Measurements from ENCODE around the gene TPSAB1. TPM values are rescaled to one million over a fixed set of nuclear protein-coding genes. Genes with fewer than 3 reads are reported as not detected.
"Not testable (repeated sequence)": the region's sequence is repeated elsewhere in the genome, so short reads cannot be mapped to it uniquely, and the experiment has no call there.

Gene TPSAB1
- total and polyA plus RNA-seq, 2 donors, result 4.3 to 11.1 TPM

GRCh38 chr16:1197237-1197866, 43.2 kb upstream of the TPSAB1 start:
- no peak overlapping the region for H3K4me3 ChIP-seq (ENCODE audit: low read length in 2 of 2)
- H3K4me1 ChIP-seq (ENCODE audit: control insufficient read depth in 2 of 2, insufficient read depth in 2 of 2, low read length in 2 of 2), result no peaks in the 10 kb centered on the region
- peaks cover 0 to 7% of the 10 kb centered on the region in 2 donors for H3K27me3 ChIP-seq (ENCODE audit: control insufficient read depth in 2 of 2, insufficient read depth in 1 of 2, low read length in 1 of 2)
- peaks cover 0 to 19% of the 10 kb centered on the region in 2 donors for H3K9me3 ChIP-seq (ENCODE audit: control insufficient read depth in 2 of 2, insufficient read depth in 1 of 2, low read length in 1 of 2)
- no peak overlapping the region for H3K27ac ChIP-seq (ENCODE audit: low read depth in 1 of 2, low read length in 1 of 2)
- no peak for DNase-seq (ENCODE audit: low read depth in 6 of 9, low spot score in 9 of 9)
- WGBS, result 83% methylated on average over 19 of the region's 19 CpGs
- no peaks in the 10 kb centered on the region for H3K36me3 ChIP-seq (ENCODE audit: control insufficient read depth in 2 of 2, insufficient read depth in 2 of 2, low read length in 1 of 2)

GRCh38 chr16:1198194-1198593, 42.3 kb upstream of the TPSAB1 start:
- H3K36me3 ChIP-seq (ENCODE audit: control insufficient read depth in 2 of 2, insufficient read depth in 2 of 2, low read length in 1 of 2), result no peaks in the 10 kb centered on the region
- peaks cover 0 to 7% of the 10 kb centered on the region in 2 donors for H3K27me3 ChIP-seq (ENCODE audit: control insufficient read depth in 2 of 2, insufficient read depth in 1 of 2, low read length in 1 of 2)
- no peaks in the 10 kb centered on the region for H3K4me1 ChIP-seq (ENCODE audit: control insufficient read depth in 2 of 2, insufficient read depth in 2 of 2, low read length in 2 of 2)
- 89% methylated on average over 18 of the region's 18 CpGs for WGBS
- H3K27ac ChIP-seq (ENCODE audit: low read depth in 1 of 2, low read length in 1 of 2), result no peak overlapping the region
- DNase-seq (ENCODE audit: low read depth in 6 of 9, low spot score in 9 of 9), result no peak
- H3K4me3 ChIP-seq (ENCODE audit: low read length in 2 of 2), result no peak overlapping the region
- peaks cover 0 to 21% of the 10 kb centered on the region in 2 donors for H3K9me3 ChIP-seq (ENCODE audit: control insufficient read depth in 2 of 2, insufficient read depth in 1 of 2, low read length in 1 of 2)

GRCh38 chr16:1198671-1199346, 41.7 kb upstream of the TPSAB1 start:
- 92% methylated on average over 44 of the region's 44 CpGs for WGBS
- H3K36me3 ChIP-seq (ENCODE audit: control insufficient read depth in 2 of 2, insufficient read depth in 2 of 2, low read length in 1 of 2); DNase-seq (ENCODE audit: low read depth in 6 of 9, low spot score in 9 of 9): not testable (repeated sequence)

GRCh38 chr16:1199347-1200013, 41.0 kb upstream of the TPSAB1 start:
- H3K27ac ChIP-seq (ENCODE audit: low read depth in 1 of 2, low read length in 1 of 2), result no peak overlapping the region
- H3K9me3 ChIP-seq (ENCODE audit: control insufficient read depth in 2 of 2, insufficient read depth in 1 of 2, low read length in 1 of 2), result peaks cover 0 to 25% of the 10 kb centered on the region in 2 donors
- no peak overlapping the region for H3K4me3 ChIP-seq (ENCODE audit: low read length in 2 of 2)
- H3K4me1 ChIP-seq (ENCODE audit: control insufficient read depth in 2 of 2, insufficient read depth in 2 of 2, low read length in 2 of 2), result no peaks in the 10 kb centered on the region
- H3K36me3 ChIP-seq (ENCODE audit: control insufficient read depth in 2 of 2, insufficient read depth in 2 of 2, low read length in 1 of 2), result no peaks in the 10 kb centered on the region
- no peak for DNase-seq (ENCODE audit: low read depth in 6 of 9, low spot score in 9 of 9)
- WGBS, result 90% methylated on average over 15 of the region's 19 CpGs
- H3K27me3 ChIP-seq (ENCODE audit: control insufficient read depth in 2 of 2, insufficient read depth in 1 of 2, low read length in 1 of 2), result peaks cover 0 to under 1% of the 10 kb centered on the region in 2 donors

More at GRCh38 chr16:1198671-1199346, 41.7 kb upstream of the TPSAB1 start:
- not testable (repeated sequence) for H3K4me1 ChIP-seq (ENCODE audit: control insufficient read depth in 2 of 2, insufficient read depth in 2 of 2, low read length in 2 of 2); H3K27me3 ChIP-seq (ENCODE audit: control insufficient read depth in 2 of 2, insufficient read depth in 1 of 2, low read length in 1 of 2); H3K4me3 ChIP-seq (ENCODE audit: low read length in 2 of 2); H3K27ac ChIP-seq (ENCODE audit: low read depth in 1 of 2, low read length in 1 of 2)
- H3K9me3 ChIP-seq (ENCODE audit: control insufficient read depth in 2 of 2, insufficient read depth in 1 of 2, low read length in 1 of 2), result peaks cover 0 to 25% of the 10 kb centered on the region in 2 donors

GRCh38 chr16:1200014-1200627, 40.4 kb upstream of the TPSAB1 start:
- Histone ChIP-seq H3K4me1 (ENCODE audit: control insufficient read depth in 2 of 2, insufficient read depth in 2 of 2, low read length in 2 of 2) (no peaks in the 10 kb centered on the region), H3K36me3 (ENCODE audit: control insufficient read depth in 2 of 2, insufficient read depth in 2 of 2, low read length in 1 of 2) (no peaks in the 10 kb centered on the region), H3K4me3 (ENCODE audit: low read length in 2 of 2) (no peak overlapping the region), H3K27me3 (ENCODE audit: control insufficient read depth in 2 of 2, insufficient read depth in 1 of 2, low read length in 1 of 2) (no peaks in the 10 kb centered on the region), H3K27ac (ENCODE audit: low read depth in 1 of 2, low read length in 1 of 2) (no peak overlapping the region), H3K9me3 (ENCODE audit: control insufficient read depth in 2 of 2, insufficient read depth in 1 of 2, low read length in 1 of 2) (peaks cover 0 to 25% of the 10 kb centered on the region in 2 donors)
- DNase-seq (ENCODE audit: low read depth in 6 of 9, low spot score in 9 of 9), result no peak
- 97% methylated on average over 38 of the region's 38 CpGs for WGBS

DNA sequence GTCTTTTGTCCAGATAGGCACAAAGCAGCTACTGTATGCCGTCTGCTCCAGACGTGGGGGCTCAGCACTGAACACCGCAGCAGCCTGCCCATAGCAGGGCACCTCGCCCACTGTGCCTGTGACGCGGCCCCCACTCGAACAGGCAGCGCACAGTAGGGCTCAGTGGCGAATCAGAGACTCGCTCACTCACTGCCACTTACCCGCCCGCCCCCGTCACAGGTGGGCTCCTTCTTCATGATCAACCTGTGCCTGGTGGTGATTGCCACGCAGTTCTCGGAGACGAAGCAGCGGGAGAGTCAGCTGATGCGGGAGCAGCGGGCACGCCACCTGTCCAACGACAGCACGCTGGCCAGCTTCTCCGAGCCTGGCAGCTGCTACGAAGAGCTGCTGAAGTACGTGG, 39.1 kb upstream of the TPSAB1 start:
- WGBS, result 97% methylated on average over 25 of the region's 25 CpGs
- Histone ChIP-seq H3K27ac (ENCODE audit: low read depth in 1 of 2, low read length in 1 of 2) (no peak overlapping the region), H3K4me1 (ENCODE audit: control insufficient read depth in 2 of 2, insufficient read depth in 2 of 2, low read length in 2 of 2) (no peaks in the 10 kb centered on the region), H3K4me3 (ENCODE audit: low read length in 2 of 2) (no peak overlapping the region), H3K36me3 (ENCODE audit: control insufficient read depth in 2 of 2, insufficient read depth in 2 of 2, low read length in 1 of 2) (no peaks in the 10 kb centered on the region), H3K27me3 (ENCODE audit: control insufficient read depth in 2 of 2, insufficient read depth in 1 of 2, low read length in 1 of 2) (no peaks in the 10 kb centered on the region), H3K9me3 (ENCODE audit: control insufficient read depth in 2 of 2, insufficient read depth in 1 of 2, low read length in 1 of 2) (peaks cover 0 to 25% of the 10 kb centered on the region in 2 donors)
- DNase-seq (ENCODE audit: low read depth in 6 of 9, low spot score in 9 of 9), result no peak

GRCh38 chr16:1202274-1202673, 38.2 kb upstream of the TPSAB1 start:
- Histone ChIP-seq H3K9me3 (ENCODE audit: control insufficient read depth in 2 of 2, insufficient read depth in 1 of 2, low read length in 1 of 2) (peaks cover 0 to 25% of the 10 kb centered on the region in 2 donors), H3K36me3 (ENCODE audit: control insufficient read depth in 2 of 2, insufficient read depth in 2 of 2, low read length in 1 of 2) (no peaks in the 10 kb centered on the region), H3K4me3 (ENCODE audit: low read length in 2 of 2) (no peak overlapping the region), H3K27me3 (ENCODE audit: control insufficient read depth in 2 of 2, insufficient read depth in 1 of 2, low read length in 1 of 2) (no peaks in the 10 kb centered on the region), H3K4me1 (ENCODE audit: control insufficient read depth in 2 of 2, insufficient read depth in 2 of 2, low read length in 2 of 2) (no peaks in the 10 kb centered on the region), H3K27ac (ENCODE audit: low read depth in 1 of 2, low read length in 1 of 2) (no peak overlapping the region)
- no peak for DNase-seq (ENCODE audit: low read depth in 6 of 9, low spot score in 9 of 9)
- WGBS, result 92% methylated on average over 18 of the region's 18 CpGs

- Histone ChIP-seq H3K36me3 (ENCODE audit: control insufficient read depth in 2 of 2, insufficient read depth in 2 of 2, low read length in 1 of 2) (no peaks in the 10 kb centered on the region), H3K27ac (ENCODE audit: low read depth in 1 of 2, low read length in 1 of 2) (no peak overlapping the region), H3K9me3 (ENCODE audit: control insufficient read depth in 2 of 2, insufficient read depth in 1 of 2, low read length in 1 of 2) (peaks cover 0 to 19% of the 10 kb centered on the region in 2 donors), H3K27me3 (ENCODE audit: control insufficient read depth in 2 of 2, insufficient read depth in 1 of 2, low read length in 1 of 2) (no peaks in the 10 kb centered on the region), H3K4me1 (ENCODE audit: control insufficient read depth in 2 of 2, insufficient read depth in 2 of 2, low read length in 2 of 2) (no peaks in the 10 kb centered on the region), H3K4me3 (ENCODE audit: low read length in 2 of 2) (no peak overlapping the region)
- 89% methylated on average over 15 of the region's 21 CpGs for WGBS
- DNase-seq (ENCODE audit: low read depth in 6 of 9, low spot score in 9 of 9), result no peak
Measured at GRCh38 chr16:1204933-1205332, 35.6 kb upstream of the TPSAB1 start.

GRCh38 chr16:1206326-1206725, 34.2 kb upstream of the TPSAB1 start:
- Histone ChIP-seq H3K36me3 (ENCODE audit: control insufficient read depth in 2 of 2, insufficient read depth in 2 of 2, low read length in 1 of 2) (no peaks in the 10 kb centered on the region), H3K4me1 (ENCODE audit: control insufficient read depth in 2 of 2, insufficient read depth in 2 of 2, low read length in 2 of 2) (no peaks in the 10 kb centered on the region), H3K27me3 (ENCODE audit: control insufficient read depth in 2 of 2, insufficient read depth in 1 of 2, low read length in 1 of 2) (no peaks in the 10 kb centered on the region), H3K27ac (ENCODE audit: low read depth in 1 of 2, low read length in 1 of 2) (no peak overlapping the region), H3K4me3 (ENCODE audit: low read length in 2 of 2) (no peak overlapping the region), H3K9me3 (ENCODE audit: control insufficient read depth in 2 of 2, insufficient read depth in 1 of 2, low read length in 1 of 2) (peaks cover 0 to 11% of the 10 kb centered on the region in 2 donors)
- DNase-seq (ENCODE audit: low read depth in 6 of 9, low spot score in 9 of 9), result no peak
- WGBS, result 82% methylated on average over 9 of the region's 9 CpGs

Data from thymus (tissue), 11 donors.